Erythroblast (primary cell): ENCODE data around the gene CYFIP1.

Experiments used
- GATA1 ChIP-seq: IDR thresholded peaks from 2 replicates; pipeline ENCODE4 v1.6.1; 2011; ENCODE audit warnings: low read depth, mild to moderate bottlenecking, control low read depth, low read length, moderate library complexity
- POLR2A ChIP-seq: IDR thresholded peaks from 2 replicates; pipeline ENCODE4 v1.6.1; 2011; ENCODE audit warnings: mild to moderate bottlenecking, low read length

GRCh38 chr15:22918596-22919140 lies 61.5 kb downstream of the CYFIP1 start:
- TF ChIP-seq POLR2A (no peak), GATA1 (no peak)
